Measurements from ENCODE around the gene PRR33. TPM values are rescaled to one million over a fixed set of nuclear protein-coding genes. Genes with fewer than 3 reads are reported as not detected.
A peak's percentile ranks its signal among the peaks of the same experiment; 100 is the strongest.

Gene PRR33
- total and polyA plus RNA-seq, 9 of the 15 experiments (the other 6 are each of a cell fraction or from before 2014, with no cell fraction given): not detected

DNA sequence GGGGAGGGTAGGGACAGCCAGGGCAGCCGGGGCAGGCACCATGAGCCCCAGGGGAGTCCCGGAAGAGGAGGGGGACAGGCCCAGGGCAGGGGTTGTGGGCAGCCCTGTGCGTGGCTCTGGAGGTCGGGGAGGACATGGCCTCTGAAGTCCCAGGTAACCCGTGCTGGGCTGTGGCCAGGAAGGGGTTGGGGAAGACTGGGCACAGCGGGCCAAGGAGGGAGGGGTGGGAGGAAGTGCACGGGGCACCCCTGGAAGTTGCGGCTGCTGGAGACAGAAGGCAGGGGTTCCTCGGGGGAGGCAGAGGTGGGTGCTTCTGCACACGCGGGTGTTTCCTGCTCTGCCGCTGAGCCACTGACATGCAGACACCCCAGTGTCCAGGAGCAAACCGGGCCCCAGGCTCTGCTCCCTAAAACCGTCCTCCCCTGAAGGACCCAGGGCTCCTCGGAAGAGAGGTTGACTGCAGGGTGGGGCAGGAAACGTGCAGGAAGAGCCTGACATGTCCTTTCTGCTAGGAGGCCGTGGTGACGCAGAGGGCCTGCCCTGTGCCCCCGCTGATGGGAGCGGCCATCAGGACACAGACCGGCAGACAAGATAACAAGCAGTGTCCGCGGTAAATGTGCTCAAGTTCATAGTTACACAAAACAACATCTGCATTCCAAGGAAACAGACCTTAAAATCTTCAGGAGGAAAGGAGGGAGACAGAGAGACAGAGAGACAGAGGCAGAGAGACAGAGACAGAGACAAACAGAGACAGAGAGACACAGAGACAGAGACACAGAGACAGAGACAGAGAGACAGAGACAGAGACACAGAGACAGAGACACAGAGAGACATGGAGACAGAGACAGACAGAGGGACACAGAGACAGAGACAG lies 47.2 kb downstream of the PRR33 start (continued):
- TF ChIP-seq, protein P1, sequence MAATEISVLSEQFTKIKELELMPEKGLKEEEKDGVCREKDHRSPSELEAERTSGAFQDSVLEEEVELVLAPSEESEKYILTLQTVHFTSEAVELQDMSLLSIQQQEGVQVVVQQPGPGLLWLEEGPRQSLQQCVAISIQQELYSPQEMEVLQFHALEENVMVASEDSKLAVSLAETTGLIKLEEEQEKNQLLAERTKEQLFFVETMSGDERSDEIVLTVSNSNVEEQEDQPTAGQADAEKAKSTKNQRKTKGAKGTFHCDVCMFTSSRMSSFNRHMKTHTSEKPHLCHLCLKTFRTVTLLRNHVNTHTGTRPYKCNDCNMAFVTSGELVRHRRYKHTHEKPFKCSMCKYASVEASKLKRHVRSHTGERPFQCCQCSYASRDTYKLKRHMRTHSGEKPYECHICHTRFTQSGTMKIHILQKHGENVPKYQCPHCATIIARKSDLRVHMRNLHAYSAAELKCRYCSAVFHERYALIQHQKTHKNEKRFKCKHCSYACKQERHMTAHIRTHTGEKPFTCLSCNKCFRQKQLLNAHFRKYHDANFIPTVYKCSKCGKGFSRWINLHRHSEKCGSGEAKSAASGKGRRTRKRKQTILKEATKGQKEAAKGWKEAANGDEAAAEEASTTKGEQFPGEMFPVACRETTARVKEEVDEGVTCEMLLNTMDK (IDR thresholded peaks at IDR 0.05; ENCODE audit: borderline replicate concordance, insufficient read depth, low read depth, low read length, poor library complexity, severe bottlenecking): no peak
- TF ChIP-seq XRCC4 (IDR thresholded peaks at IDR 0.05; ENCODE audit: extremely low read depth, insufficient read depth, insufficient read length) (no peak), SIN3A (IDR thresholded peaks at IDR 0.05; ENCODE audit: borderline replicate concordance in 2 of 2, control insufficient read depth in 1 of 2, low read depth in 2 of 2, low read length in 2 of 2) (no peak), ZNF699 (CRISPR knock-in tag; IDR thresholded peaks at IDR 0.05; ENCODE audit: insufficient replicate concordance) (no peak)
- TF ChIP-seq, protein P2, sequence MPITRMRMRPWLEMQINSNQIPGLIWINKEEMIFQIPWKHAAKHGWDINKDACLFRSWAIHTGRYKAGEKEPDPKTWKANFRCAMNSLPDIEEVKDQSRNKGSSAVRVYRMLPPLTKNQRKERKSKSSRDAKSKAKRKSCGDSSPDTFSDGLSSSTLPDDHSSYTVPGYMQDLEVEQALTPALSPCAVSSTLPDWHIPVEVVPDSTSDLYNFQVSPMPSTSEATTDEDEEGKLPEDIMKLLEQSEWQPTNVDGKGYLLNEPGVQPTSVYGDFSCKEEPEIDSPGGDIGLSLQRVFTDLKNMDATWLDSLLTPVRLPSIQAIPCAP (CRISPR knock-in tag; IDR thresholded peaks at IDR 0.05; ENCODE audit: borderline replicate concordance): no peak
- TF ChIP-seq, protein P3, sequence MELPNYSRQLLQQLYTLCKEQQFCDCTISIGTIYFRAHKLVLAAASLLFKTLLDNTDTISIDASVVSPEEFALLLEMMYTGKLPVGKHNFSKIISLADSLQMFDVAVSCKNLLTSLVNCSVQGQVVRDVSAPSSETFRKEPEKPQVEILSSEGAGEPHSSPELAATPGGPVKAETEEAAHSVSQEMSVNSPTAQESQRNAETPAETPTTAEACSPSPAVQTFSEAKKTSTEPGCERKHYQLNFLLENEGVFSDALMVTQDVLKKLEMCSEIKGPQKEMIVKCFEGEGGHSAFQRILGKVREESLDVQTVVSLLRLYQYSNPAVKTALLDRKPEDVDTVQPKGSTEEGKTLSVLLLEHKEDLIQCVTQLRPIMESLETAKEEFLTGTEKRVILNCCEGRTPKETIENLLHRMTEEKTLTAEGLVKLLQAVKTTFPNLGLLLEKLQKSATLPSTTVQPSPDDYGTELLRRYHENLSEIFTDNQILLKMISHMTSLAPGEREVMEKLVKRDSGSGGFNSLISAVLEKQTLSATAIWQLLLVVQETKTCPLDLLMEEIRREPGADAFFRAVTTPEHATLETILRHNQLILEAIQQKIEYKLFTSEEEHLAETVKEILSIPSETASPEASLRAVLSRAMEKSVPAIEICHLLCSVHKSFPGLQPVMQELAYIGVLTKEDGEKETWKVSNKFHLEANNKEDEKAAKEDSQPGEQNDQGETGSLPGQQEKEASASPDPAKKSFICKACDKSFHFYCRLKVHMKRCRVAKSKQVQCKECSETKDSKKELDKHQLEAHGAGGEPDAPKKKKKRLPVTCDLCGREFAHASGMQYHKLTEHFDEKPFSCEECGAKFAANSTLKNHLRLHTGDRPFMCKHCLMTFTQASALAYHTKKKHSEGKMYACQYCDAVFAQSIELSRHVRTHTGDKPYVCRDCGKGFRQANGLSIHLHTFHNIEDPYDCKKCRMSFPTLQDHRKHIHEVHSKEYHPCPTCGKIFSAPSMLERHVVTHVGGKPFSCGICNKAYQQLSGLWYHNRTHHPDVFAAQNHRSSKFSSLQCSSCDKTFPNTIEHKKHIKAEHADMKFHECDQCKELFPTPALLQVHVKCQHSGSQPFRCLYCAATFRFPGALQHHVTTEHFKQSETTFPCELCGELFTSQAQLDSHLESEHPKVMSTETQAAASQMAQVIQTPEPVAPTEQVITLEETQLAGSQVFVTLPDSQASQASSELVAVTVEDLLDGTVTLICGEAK (IDR thresholded peaks at IDR 0.05): peak; percentile 46; the same call in 1 of the 2 replicates
- TF ChIP-seq, protein P3 (CRISPR knock-in tag; IDR thresholded peaks at IDR 0.05): no peak
- TF ChIP-seq, protein P4, sequence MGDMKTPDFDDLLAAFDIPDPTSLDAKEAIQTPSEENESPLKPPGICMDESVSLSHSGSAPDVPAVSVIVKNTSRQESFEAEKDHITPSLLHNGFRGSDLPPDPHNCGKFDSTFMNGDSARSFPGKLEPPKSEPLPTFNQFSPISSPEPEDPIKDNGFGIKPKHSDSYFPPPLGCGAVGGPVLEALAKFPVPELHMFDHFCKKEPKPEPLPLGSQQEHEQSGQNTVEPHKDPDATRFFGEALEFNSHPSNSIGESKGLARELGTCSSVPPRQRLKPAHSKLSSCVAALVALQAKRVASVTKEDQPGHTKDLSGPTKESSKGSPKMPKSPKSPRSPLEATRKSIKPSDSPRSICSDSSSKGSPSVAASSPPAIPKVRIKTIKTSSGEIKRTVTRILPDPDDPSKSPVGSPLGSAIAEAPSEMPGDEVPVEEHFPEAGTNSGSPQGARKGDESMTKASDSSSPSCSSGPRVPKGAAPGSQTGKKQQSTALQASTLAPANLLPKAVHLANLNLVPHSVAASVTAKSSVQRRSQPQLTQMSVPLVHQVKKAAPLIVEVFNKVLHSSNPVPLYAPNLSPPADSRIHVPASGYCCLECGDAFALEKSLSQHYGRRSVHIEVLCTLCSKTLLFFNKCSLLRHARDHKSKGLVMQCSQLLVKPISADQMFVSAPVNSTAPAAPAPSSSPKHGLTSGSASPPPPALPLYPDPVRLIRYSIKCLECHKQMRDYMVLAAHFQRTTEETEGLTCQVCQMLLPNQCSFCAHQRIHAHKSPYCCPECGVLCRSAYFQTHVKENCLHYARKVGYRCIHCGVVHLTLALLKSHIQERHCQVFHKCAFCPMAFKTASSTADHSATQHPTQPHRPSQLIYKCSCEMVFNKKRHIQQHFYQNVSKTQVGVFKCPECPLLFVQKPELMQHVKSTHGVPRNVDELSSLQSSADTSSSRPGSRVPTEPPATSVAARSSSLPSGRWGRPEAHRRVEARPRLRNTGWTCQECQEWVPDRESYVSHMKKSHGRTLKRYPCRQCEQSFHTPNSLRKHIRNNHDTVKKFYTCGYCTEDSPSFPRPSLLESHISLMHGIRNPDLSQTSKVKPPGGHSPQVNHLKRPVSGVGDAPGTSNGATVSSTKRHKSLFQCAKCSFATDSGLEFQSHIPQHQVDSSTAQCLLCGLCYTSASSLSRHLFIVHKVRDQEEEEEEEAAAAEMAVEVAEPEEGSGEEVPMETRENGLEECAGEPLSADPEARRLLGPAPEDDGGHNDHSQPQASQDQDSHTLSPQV (IDR thresholded peaks at IDR 0.05): peak; percentile 84

Measured in K562 (cell line).